Measurements from ENCODE around the gene WDR20. TPM values are rescaled to one million over a fixed set of nuclear protein-coding genes. Genes with fewer than 3 reads are reported as not detected.

Gene WDR20
- total RNA-seq, 1 donor from 2014 or later = 33.9 TPM

GRCh38 chr14:102218688-102219087 is 79.0 kb downstream of the WDR20 start:
- no peak for DNase-seq (ENCODE audit: low spot score)

GRCh38 chr14:102219316-102219715 is 79.6 kb downstream of the WDR20 start:
- no peak for DNase-seq (ENCODE audit: low spot score)

- DNase-seq (ENCODE audit: low spot score) = no peak
These were observed 80.3 kb downstream of the WDR20 start for GRCh38 chr14:102220031-102220430.

DNA sequence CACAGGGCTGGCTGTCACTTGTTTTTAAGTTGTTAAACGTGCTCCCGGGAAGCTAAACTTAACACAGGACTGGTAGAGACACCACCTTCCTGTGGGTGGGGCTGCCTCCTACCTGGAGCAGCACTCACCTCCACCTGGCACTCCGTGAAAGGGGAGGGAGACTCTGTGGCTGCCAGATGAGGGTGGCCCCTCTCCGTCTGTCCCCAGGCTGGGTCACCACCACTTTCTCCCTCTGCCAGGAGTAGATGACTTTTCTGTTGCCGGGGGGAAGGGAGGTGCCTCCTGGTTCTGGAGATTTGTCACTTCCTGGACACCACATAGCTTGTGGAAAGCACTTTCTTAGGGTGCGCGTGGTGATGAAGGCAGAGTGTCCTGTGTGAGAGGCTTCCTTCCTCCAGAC is 81.3 kb downstream of the WDR20 start:
- no peak for DNase-seq (ENCODE audit: low spot score)

- DNase-seq (ENCODE audit: low spot score) = no peak
These were observed 82.4 kb downstream of the WDR20 start for GRCh38 chr14:102222009-102222575.

- no peak for DNase-seq (ENCODE audit: low spot score)
These were observed 83.1 kb downstream of the WDR20 start for GRCh38 chr14:102222751-102223150.

DNA sequence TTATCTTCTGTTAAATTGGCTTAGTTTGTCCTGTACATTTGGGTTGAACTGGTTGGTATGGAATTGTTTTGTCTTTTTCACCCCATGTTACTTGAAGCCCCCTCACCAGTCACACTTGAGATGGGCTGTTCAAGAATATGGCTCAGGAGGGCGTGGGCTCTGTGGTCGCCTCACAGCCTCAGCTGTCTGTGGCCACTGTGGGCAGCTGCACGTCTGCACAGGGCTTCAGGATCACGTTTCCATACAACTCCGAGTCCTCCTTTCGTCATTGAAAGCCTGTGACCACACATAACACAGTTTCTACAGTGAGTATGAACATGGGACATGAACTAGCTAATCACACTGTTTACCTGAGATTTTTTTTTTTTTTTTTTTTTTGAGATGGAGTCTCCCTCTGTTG is 84.0 kb downstream of the WDR20 start:
- DNase-seq (ENCODE audit: low spot score) = no peak

DNA sequence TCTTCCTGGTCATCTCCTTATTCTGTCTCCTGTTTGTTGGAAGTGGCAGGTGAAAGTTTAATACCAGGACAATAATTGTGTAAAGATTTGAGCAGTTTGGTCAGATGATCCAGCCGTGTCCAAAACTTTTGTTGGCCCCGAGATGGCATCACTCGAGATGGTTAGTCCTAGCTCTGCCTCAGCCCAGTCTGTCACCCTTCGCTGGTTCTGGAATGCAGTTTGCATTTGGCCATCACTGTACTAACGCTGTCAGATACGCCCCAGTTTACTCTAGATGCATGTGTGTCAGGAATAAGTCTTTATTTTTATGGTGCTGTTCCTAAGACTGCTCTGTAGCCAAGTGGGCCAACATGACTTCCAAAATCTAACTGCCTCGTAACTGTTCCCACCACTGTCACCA is 85.7 kb downstream of the WDR20 start:
- DNase-seq (ENCODE audit: low spot score) = no peak

DNA sequence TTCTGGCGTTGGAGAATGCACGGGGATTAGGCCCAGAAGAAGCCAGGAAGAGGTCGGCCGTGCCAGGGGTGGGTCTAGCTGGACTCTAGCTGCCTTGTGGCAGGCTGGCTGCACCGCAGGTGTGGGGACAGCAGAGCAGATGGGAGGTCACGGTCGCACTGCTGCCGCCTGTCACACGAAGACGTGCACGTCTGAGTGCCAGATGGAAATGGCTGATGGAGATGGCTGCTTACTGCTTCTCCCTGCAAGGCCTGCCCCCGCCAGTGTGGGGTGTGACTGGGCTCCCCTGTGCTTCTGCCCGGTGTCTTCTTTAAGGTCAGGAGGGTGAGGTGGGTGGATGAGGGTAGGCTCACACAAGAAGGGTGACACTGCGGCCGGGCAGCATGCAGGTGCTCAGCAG is 86.2 kb downstream of the WDR20 start:
- no peak for DNase-seq (ENCODE audit: low spot score)

GRCh38 chr14:102226356-102227125 is 86.8 kb downstream of the WDR20 start:
- DNase-seq (ENCODE audit: low spot score) = no peak

- DNase-seq (ENCODE audit: low spot score) = no peak
These were observed 87.7 kb downstream of the WDR20 start for GRCh38 chr14:102227184-102227964.

- DNase-seq (ENCODE audit: low spot score) = no peak
These were observed 89.5 kb downstream of the WDR20 start for GRCh38 chr14:102229071-102229738.

DNA sequence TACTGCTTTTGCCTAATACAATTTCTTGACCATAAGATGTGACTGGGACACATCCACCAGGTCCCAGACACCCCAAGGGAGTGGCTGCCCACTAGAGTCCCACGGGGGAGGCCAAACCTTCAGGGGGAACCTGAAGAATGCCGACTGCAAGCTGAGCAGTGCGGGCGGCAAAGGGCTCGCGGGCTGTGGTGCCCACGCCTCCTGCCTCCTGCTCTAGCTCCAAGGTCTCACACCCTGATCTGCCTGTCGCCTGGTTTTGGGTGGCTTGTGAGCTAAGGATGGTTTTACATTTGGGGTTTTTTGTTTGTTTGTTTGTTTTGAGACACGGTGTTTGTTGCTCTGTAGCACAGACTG is 90.0 kb downstream of the WDR20 start:
- no peak for DNase-seq (ENCODE audit: low spot score)

DNA sequence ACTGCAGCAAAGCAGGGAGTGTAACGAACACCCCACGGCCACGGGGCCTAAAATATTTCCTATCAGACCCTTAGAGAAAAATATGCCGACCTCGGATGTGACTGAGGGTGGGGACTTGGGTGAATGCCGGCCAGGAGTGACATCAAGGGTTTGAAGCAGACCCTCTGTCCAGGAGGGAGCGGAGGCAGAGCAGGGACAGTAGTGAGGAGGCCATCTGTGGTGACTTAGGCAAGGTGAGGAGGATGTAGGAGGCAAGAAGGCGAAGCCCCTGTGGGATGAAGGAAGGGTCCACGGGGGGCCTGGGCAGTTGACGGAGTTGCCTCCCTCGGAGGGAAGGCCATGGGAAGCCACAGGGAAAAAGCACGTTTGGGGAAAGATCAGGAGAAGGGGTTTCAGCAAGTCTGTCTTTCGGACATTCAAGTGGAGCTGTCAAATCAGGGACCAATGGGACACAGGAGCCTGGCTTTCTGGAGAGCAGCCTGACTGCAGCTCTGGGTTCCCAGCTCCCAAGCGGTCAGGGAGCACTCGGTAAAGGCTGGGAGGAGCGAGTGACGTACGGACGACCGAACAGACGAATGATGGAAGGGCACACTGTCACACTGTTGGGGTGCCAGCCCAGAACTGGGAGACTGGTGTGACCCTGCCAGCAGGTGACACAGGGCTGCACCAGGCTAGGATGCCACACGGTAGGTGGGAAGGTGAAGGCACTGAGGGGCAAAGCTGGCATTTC is 90.9 kb downstream of the WDR20 start:
- no peak for DNase-seq (ENCODE audit: low spot score)

DNA sequence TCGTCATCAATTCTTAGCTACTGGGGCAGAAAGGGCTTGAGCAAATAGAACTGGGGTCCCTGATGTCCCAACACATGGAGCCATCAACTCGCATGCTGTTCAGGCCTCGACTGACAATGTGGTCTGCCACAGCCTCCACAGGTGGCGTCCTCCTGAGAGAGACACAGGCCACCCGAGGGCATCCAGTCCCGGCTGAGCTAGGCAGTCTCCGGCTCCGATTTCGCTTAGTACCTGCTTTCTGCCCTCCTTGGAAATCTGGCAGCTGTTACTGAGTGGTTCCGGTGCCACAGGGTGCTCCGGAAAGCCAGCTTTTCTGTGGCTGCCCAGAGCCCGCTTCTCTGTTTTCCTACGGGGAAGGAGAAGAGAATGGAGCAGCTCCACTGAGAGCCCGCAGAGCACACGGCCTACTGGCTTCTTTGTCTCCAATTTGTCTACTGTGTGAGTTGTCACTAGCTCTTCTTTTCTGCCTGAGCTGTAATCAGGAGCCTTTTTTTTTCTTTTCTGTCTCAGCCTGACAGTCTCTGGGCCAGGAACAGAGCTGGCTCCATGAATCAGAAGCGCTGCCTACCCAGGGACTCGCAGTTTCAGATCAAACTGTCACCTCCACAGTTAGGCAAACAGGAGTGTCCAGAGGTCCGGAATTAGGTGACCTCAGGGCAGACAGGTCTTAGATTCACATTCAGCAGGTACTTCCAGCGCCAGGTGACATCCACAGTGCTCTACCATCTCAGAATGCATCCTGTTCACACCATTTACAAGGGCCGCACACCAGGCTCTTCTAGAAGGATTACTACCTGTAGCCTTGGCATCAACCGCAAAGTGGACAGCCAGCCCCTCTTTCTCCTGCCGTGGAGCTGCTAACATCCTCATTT is 92.0 kb downstream of the WDR20 start:
- DNase-seq (ENCODE audit: low spot score) = no peak

- DNase-seq (ENCODE audit: low spot score) = no peak
These were observed 92.6 kb downstream of the WDR20 start for GRCh38 chr14:102232348-102232625.

DNA sequence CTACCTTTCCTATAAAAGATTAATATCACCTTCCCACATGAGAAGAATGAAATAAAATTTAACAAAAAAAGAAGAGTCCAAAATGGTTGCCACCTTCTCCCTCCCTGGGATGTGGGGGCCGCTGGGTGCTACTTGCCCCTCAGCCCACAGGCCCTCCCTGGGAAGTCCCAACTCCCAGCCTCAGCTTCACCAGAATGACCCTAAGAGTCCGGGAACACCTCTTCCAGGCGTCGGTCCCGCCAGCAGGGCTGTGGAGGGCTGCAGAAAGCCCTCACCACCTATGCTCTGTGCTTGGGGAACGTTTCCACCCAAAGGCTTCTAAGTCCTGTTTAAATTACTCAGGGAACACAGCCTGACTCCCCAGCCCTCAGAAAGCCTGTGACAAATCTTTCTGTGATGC is 93.4 kb downstream of the WDR20 start:
- no peak for DNase-seq (ENCODE audit: low spot score)

DNA sequence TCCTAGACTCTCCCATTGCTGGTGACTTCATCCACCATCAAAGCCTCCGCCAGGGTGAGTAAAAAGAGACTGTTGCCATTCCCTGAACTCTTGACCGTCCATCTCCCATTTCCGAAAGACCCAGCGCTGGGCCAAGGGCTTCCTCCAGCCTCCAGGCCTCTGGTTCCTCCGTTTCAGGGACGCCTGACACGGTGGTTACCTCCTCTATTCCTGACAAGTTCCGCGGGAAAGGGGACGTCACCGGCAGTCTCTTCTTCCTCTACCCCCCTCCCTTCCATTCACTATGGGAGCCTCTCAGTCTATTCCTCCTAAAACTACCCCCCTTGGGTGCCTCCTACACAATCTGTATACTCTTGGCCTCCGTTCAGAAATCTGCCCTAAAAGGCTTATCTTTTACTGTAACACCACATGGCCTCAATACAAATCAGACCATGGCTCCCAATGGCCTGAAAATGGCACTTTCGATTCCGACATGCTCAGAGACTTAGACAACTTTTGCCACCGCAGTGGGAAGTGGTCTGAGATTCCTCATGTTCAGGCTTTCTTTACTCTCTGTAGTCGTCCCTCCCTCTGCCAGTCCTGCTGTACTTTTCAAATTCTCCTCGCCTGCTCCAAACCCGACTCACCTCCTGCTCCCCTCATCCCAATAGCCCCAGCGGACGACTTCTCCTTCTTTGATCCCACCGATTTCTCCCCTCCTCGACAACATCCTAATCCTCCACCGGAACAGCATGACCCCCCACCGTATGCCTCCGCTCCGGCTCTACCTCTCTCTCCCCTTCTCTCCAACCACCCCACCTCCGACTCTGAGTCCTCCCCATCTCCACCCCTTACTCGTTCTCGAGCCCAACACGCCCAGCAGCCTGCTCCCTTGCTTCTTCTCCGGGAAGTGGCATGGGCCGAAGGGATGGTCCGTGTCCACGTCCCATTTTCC is 94.9 kb downstream of the WDR20 start:
- peak; percentile 26 for DNase-seq (ENCODE audit: low spot score)

DNA sequence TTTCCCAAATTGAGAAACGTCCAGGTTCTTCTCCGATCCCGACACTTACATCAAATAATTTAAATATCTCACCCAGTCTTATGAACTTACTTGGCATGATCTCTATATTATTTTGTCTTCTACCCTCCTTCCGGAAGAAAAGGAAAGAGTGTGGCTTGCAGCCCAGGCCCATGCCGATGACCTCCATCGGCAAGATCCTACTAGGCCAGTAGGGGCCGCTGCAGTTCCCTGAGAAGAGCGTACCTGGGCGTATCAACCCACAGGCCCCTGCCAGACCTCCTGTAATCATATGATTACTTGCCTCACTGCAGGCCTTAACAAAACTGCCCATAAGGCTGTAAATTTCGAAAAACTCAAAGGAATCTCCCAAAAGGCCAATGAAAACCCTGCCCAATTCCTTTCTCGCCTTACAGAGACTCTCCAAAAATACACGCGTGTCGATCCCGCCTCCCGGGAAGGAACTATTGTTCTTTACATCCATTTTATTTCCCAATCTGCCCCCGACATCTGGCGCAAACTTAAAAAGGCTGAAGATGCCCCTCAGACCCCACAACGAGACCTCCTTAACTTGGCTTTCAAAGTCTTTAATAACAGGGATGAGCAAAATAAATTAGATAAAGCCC is 95.7 kb downstream of the WDR20 start:
- DNase-seq (ENCODE audit: low spot score) = peak; percentile 80
